Measurements from ENCODE around the gene SLC12A4. TPM values are rescaled to one million over a fixed set of nuclear protein-coding genes. Genes with fewer than 3 reads are reported as not detected.

The SLC12A4 gene
- total and polyA plus RNA-seq, 2 of the 13 experiments (the other 11 are each of a cell fraction or from before 2014, with no cell fraction given), result 65.1 to 84.3 TPM

DNA sequence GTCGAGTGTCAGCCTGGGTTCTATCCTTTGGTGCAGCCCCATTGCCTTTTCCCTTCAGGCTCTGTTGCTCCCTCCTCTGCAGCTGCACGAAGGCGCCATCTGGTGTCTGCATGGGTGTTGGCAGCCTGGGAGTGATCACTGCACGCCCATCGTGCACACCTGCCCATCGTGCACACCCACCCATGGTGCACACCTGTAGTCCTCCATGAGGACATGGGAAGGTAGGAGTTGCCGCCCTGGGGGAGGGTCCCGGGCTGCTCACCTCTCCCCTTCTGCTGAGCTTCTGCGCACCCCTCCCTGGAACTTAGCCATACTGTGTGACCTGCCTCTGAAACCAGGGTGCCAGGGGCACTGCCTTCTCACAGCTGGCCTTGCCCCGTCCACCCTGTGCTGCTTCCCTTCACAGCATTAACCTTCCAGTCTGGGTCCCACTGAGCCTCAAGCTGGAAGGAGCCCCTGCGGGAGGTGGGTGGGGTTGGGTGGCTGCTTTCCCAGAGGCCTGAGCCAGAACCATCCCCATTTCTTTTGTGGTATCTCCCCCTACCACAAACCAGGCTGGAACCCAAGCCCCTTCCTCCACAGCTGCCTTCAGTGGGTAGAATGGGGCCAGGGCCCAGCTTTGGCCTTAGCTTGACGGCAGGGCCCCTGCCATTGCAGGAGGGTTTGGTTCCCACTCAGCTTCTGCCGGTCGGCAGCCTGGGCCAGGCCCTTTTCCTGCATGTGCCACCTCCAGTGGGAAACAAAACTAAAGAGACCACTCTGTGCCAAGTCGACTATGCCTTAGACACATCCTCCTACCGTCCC, 39.7 kb downstream of the SLC12A4 start (continued):
- TF ChIP-seq PAF1 (CRISPR knock-in tag; IDR thresholded peaks at IDR 0.05), result no peak
- TF ChIP-seq MAX (IDR thresholded peaks at IDR 0.05), result peak; percentile 37; the same call in 1 of the 2 replicates
- 0 out of 2 replicates have a peak, but pooled peaks have one; percentile 49 for TF ChIP-seq RXRA (CRISPR knock-in tag; IDR thresholded peaks at IDR 0.05)
- no peak; the same call in 1 of the 2 replicates for TF ChIP-seq ZNF331 (CRISPR knock-in tag; IDR thresholded peaks at IDR 0.05)
- no peak for TF ChIP-seq ZSCAN22 (CRISPR knock-in tag; IDR thresholded peaks at IDR 0.05)
- TF ChIP-seq NFE2L1 (CRISPR knock-in tag; IDR thresholded peaks at IDR 0.05; ENCODE audit: borderline replicate concordance), result no peak
- TF ChIP-seq ARID4A (CRISPR knock-in tag; IDR thresholded peaks at IDR 0.05; ENCODE audit: borderline replicate concordance), result peak; percentile 30; the same call in 1 of the 2 replicates
- TF ChIP-seq ZNF839 (CRISPR knock-in tag; IDR thresholded peaks at IDR 0.05; ENCODE audit: borderline replicate concordance), result peak; percentile 58; the same call in 1 of the 2 replicates
- TF ChIP-seq MXD1 (CRISPR knock-in tag; IDR thresholded peaks at IDR 0.05), result no peak
- TF ChIP-seq ZNF24 (IDR thresholded peaks at IDR 0.05), result no peak
- no peak for TF ChIP-seq ZEB1 (IDR thresholded peaks at IDR 0.05; ENCODE audit: insufficient replicate concordance, low read depth)
- TF ChIP-seq ZNF350 (CRISPR knock-in tag; IDR thresholded peaks at IDR 0.05; ENCODE audit: borderline replicate concordance, low read depth), result peak; percentile 52
- peak; percentile 80 for TF ChIP-seq RBM39 (IDR thresholded peaks at IDR 0.05; ENCODE audit: low read depth, low read length, poor library complexity, severe bottlenecking)
- TF ChIP-seq ZNF17 (CRISPR knock-in tag; IDR thresholded peaks at IDR 0.05), result no peak
- no peak for TF ChIP-seq ZFP90 (CRISPR knock-in tag; IDR thresholded peaks at IDR 0.05; ENCODE audit: borderline replicate concordance)
- no peak for TF ChIP-seq ZNF414 (CRISPR knock-in tag; IDR thresholded peaks at IDR 0.05)
- TF ChIP-seq NFE2L2 (IDR thresholded peaks at IDR 0.05; ENCODE audit: low read length), result peak; percentile 12; the same call in 1 of the 2 replicates
- TF ChIP-seq THYN1 (CRISPR knock-in tag; IDR thresholded peaks at IDR 0.05; ENCODE audit: borderline replicate concordance, low read depth), result no peak
- TF ChIP-seq KDM3A (CRISPR knock-in tag; IDR thresholded peaks at IDR 0.05; ENCODE audit: low read depth), result 0 out of 2 replicates have a peak, but pooled peaks have one; percentile 56
- no peak for TF ChIP-seq ARID2 (CRISPR knock-in tag; IDR thresholded peaks at IDR 0.05; ENCODE audit: borderline replicate concordance)
- TF ChIP-seq SALL1 (CRISPR knock-in tag; IDR thresholded peaks at IDR 0.05), result peak; percentile 44; the same call in 1 of the 2 replicates
- TF ChIP-seq YY1 (IDR thresholded peaks at IDR 0.05; ENCODE audit: insufficient read depth, insufficient replicate concordance, low read depth, low read length), result peak; percentile 24
